H1 (cell line): ENCODE results near the gene CST8. TPM values are rescaled to one million over a fixed set of nuclear protein-coding genes. Genes with fewer than 3 reads are reported as not detected.

ENCODE experiments used
- CTCF ChIA-PET: fragments of 300-600 bp; sonication (Branson Sonifier 250); formaldehyde crosslinking; loops from one replicate; lab custom pipeline; 2021; ENCODE audit not compliant: partially characterized antibody; lab: Charles Lee
- POLR2A ChIA-PET: fragments of 300-600 bp; sonication (Branson Sonifier 250); formaldehyde crosslinking; loops from one replicate; lab custom pipeline; 2021; ENCODE audit warnings: inconsistent platforms; ENCODE audit not compliant: partially characterized antibody; lab: Charles Lee
- DNase-seq, 2 experiments: peaks; one replicate each; pipeline versions ENCODE4 v3.0.0 to v3.0.0-alpha.2; 2010 to 2022; ENCODE audit warnings: low spot score in 2 of 2, low read depth in 1 of 2, mixed read lengths in 1 of 2
- FAIRE-seq: peaks from 2 replicates; lab custom pipeline; 2011; peaks lifted over from hg19 to GRCh38; lab: Jason Lieb, UNC
- H2AFZ ChIP-seq: 2 replicates; pipeline ENCODE4 v1.8.1; 2012; ENCODE audit warnings: low read length, inconsistent platforms
- H2AK5ac ChIP-seq: 2 replicates; pipeline ENCODE4 v1.6.1; 2013; ENCODE audit warnings: low read depth, low read length
- H2BK120ac ChIP-seq: replicated peaks from 2 replicates; pipeline ENCODE3; 2013; ENCODE audit warnings: low read depth, low read length, inconsistent platforms
- H2BK12ac ChIP-seq: 2 replicates; pipeline ENCODE4 v1.6.1; 2013; ENCODE audit warnings: low read depth, low read length
- H2BK15ac ChIP-seq: 2 replicates; pipeline ENCODE4 v1.6.1; 2013; ENCODE audit warnings: low read length
- H2BK20ac ChIP-seq: 2 replicates; pipeline ENCODE4 v1.6.1; 2013; ENCODE audit warnings: low read length
- H2BK5ac ChIP-seq: 2 replicates; pipeline ENCODE4 v1.6.1; 2013; ENCODE audit warnings: low read depth, low read length
- H3K14ac ChIP-seq: 2 replicates; pipeline ENCODE4 v1.6.1; 2013; ENCODE audit warnings: inconsistent platforms; ENCODE audit not compliant: insufficient read length
- H3K18ac ChIP-seq: 2 replicates; pipeline ENCODE4 v1.6.1; 2013; ENCODE audit warnings: low read length; ENCODE audit errors: extremely low read depth
- H3K23ac ChIP-seq: 2 replicates; pipeline ENCODE4 v1.6.1; 2013; ENCODE audit warnings: inconsistent platforms; ENCODE audit not compliant: insufficient read length
- H3K23me2 ChIP-seq: 2 replicates; pipeline ENCODE4 v1.6.1; 2013; ENCODE audit warnings: low read depth, low read length
- H3K27ac ChIP-seq: 2 replicates; pipeline ENCODE4 v1.6.1; 2011; ENCODE audit warnings: low read depth, low read length, inconsistent platforms
- H3K27me3 ChIP-seq, 4 experiments: replicated peaks in 1 of 4; 1 replicate in 1 of 4; 2 replicates in 3 of 4; pipeline versions ENCODE4 v1.6.1 to v1.8.1; 2011 to 2013; ENCODE audit warnings: low read length in 3 of 4, mild to moderate bottlenecking in 3 of 4, inconsistent platforms in 2 of 4, mixed read lengths in 2 of 4, moderate library complexity in 1 of 4; ENCODE audit not compliant: control insufficient read depth in 3 of 4, insufficient read depth in 3 of 4; ENCODE audit errors: extremely low read depth in 1 of 4
- H3K36me3 ChIP-seq, 4 experiments: 2 replicates each; pipeline versions ENCODE4 v1.6.1 to v1.8.1; 2011 to 2013; ENCODE audit warnings: mild to moderate bottlenecking in 4 of 4, low read length in 3 of 4, moderate library complexity in 2 of 4, control low read depth in 1 of 4, inconsistent platforms in 1 of 4; ENCODE audit not compliant: insufficient read depth in 4 of 4, control insufficient read depth in 2 of 4
- H3K4ac ChIP-seq: replicated peaks from 2 replicates; pipeline ENCODE3; 2013; ENCODE audit warnings: low read length, low read depth, mixed read lengths, inconsistent platforms; ENCODE audit not compliant: insufficient read length
- H3K4me1 ChIP-seq, 4 experiments: replicated peaks in 1 of 4; 1 replicate in 1 of 4; 2 replicates in 3 of 4; pipeline versions ENCODE4 v1.6.1 to v1.8.1; 2011 to 2013; ENCODE audit warnings: low read length in 3 of 4, inconsistent platforms in 2 of 4, mixed read lengths in 1 of 4; ENCODE audit not compliant: insufficient read depth in 4 of 4, control insufficient read depth in 3 of 4
- H3K4me2 ChIP-seq, 2 experiments: 2 replicates each; pipeline versions ENCODE4 v1.6.1 to v1.8.1; 2011 to 2013; ENCODE audit warnings: low read depth in 2 of 2, low read length in 2 of 2, control low read depth in 1 of 2, inconsistent platforms in 1 of 2, mild to moderate bottlenecking in 1 of 2; ENCODE audit not compliant: insufficient read depth in 1 of 2
- H3K4me3 ChIP-seq, 4 experiments: fragments of 200-600, 300-600 bp in 1 of 4; sonication (generic), shearing (Covaris generic), sonication (Bioruptor Twin) in 1 of 4; 2 replicates each; pipeline versions ENCODE4 v1.5.1 to v1.8.1; 2011 to 2016; ENCODE audit warnings: low read length in 4 of 4, low read depth in 3 of 4, control low read depth in 2 of 4, inconsistent platforms in 2 of 4, mild to moderate bottlenecking in 2 of 4, mixed read lengths in 1 of 4, moderate library complexity in 1 of 4; ENCODE audit not compliant: insufficient read depth in 2 of 4; ENCODE audit errors: extremely low read depth in 1 of 4
- H3K56ac ChIP-seq: replicated peaks from 2 replicates; pipeline ENCODE3; 2013; ENCODE audit warnings: low read depth, mild to moderate bottlenecking, mixed read lengths, low read length, inconsistent platforms; ENCODE audit not compliant: insufficient read length
- H3K79me1 ChIP-seq: 2 replicates; pipeline ENCODE4 v1.6.1; 2013; ENCODE audit warnings: low read depth, low read length, control low read depth
- H3K79me2 ChIP-seq, 2 experiments: 2 replicates each; pipeline versions ENCODE4 v1.6.1 to v1.8.1; 2012 to 2013; ENCODE audit warnings: low read length in 2 of 2, mild to moderate bottlenecking in 2 of 2, inconsistent platforms in 1 of 2; ENCODE audit not compliant: insufficient read depth in 2 of 2, control insufficient read depth in 1 of 2
- H3K9ac ChIP-seq, 4 experiments: replicated peaks in 1 of 4; 1 replicate in 1 of 4; 2 replicates in 3 of 4; pipeline versions ENCODE4 v1.6.1 to v1.8.1; 2011 to 2013; ENCODE audit warnings: low read depth in 3 of 4, low read length in 3 of 4, control low read depth in 2 of 4, mild to moderate bottlenecking in 2 of 4, moderate library complexity in 2 of 4, inconsistent platforms in 1 of 4; ENCODE audit errors: extremely low read depth in 1 of 4
- H3K9me3 ChIP-seq, 2 experiments: 2 replicates each; pipeline versions ENCODE4 v1.6.1 to v1.8.1; 2012 to 2013; ENCODE audit warnings: mild to moderate bottlenecking in 2 of 2, moderate library complexity in 2 of 2, control low read depth in 1 of 2, inconsistent platforms in 1 of 2, low read depth in 1 of 2, low read length in 1 of 2, mixed read lengths in 1 of 2; ENCODE audit not compliant: insufficient read depth in 2 of 2
- H4K20me1 ChIP-seq, 2 experiments: replicated peaks in 1 of 2; 2 replicates each; pipeline versions ENCODE3 to v1.8.1; 2011 to 2013; ENCODE audit warnings: inconsistent platforms in 2 of 2, low read length in 2 of 2, mild to moderate bottlenecking in 1 of 2; ENCODE audit not compliant: insufficient read depth in 2 of 2, control insufficient read depth in 1 of 2
- H4K5ac ChIP-seq: 2 replicates; pipeline ENCODE4 v1.6.1; 2013; ENCODE audit warnings: low read length, low read depth, mixed read lengths, inconsistent platforms; ENCODE audit not compliant: insufficient read length
- H4K8ac ChIP-seq: 2 replicates; pipeline ENCODE4 v1.8.0; 2013; ENCODE audit warnings: mild to moderate bottlenecking, moderate library complexity, low read length, inconsistent platforms; ENCODE audit not compliant: insufficient read depth; ENCODE audit errors: extremely low read depth
- H4K91ac ChIP-seq: replicated peaks from 2 replicates; pipeline ENCODE3; 2013; ENCODE audit warnings: low read length, mixed read lengths, inconsistent platforms; ENCODE audit not compliant: insufficient read length
- BCL11A ChIP-seq, 2 experiments: IDR thresholded peaks; one replicate each; pipeline ENCODE4 v1.6.1; 2011; ENCODE audit warnings: low read depth in 2 of 2, low read length in 2 of 2, mild to moderate bottlenecking in 2 of 2
- FOSL1 ChIP-seq: IDR thresholded peaks from 2 replicates; pipeline ENCODE4 v1.6.1; 2011; ENCODE audit warnings: mild to moderate bottlenecking, low read depth, low read length, moderate library complexity; ENCODE audit not compliant: insufficient read depth
- GABPA ChIP-seq: IDR thresholded peaks from 2 replicates; pipeline ENCODE4 v1.6.1; 2011; ENCODE audit warnings: mild to moderate bottlenecking, low read length, moderate library complexity, borderline replicate concordance; ENCODE audit not compliant: insufficient read depth
- NRF1 ChIP-seq: IDR thresholded peaks from 2 replicates; pipeline ENCODE4 v1.6.1; 2011; ENCODE audit warnings: mild to moderate bottlenecking, low read depth, low read length, improper control_type of control experiment
- RBBP5 ChIP-seq: IDR thresholded peaks from 2 replicates; pipeline ENCODE4 v1.7.1; 2012; ENCODE audit warnings: low read depth, mild to moderate bottlenecking, inconsistent platforms, low read length, moderate library complexity, borderline replicate concordance
- RNF2 ChIP-seq: fragments of 200-900, 300-1000 bp; sonication (generic); IDR thresholded peaks from 2 replicates; pipeline ENCODE4 v1.7.1; 2016; ENCODE audit warnings: borderline replicate concordance, low read depth, mild to moderate bottlenecking, antibody characterized with exemption, low read length; ENCODE audit not compliant: poor library complexity, severe bottlenecking; ENCODE audit errors: missing control alignments
- RXRA ChIP-seq: IDR thresholded peaks from 2 replicates; pipeline ENCODE4 v1.6.1; 2011; ENCODE audit warnings: low read depth, mild to moderate bottlenecking, low read length, moderate library complexity; ENCODE audit not compliant: insufficient read depth
- SRF ChIP-seq: IDR thresholded peaks from 2 replicates; pipeline ENCODE4 v1.6.1; 2011; ENCODE audit warnings: mild to moderate bottlenecking, low read depth, low read length, moderate library complexity
- YY1 ChIP-seq: IDR thresholded peaks from 2 replicates; pipeline ENCODE4 v1.6.1; 2011; ENCODE audit warnings: low read depth, mild to moderate bottlenecking, low read length
- WGBS, 2 experiments: shearing (Covaris generic) in 1 of 2; methylation state at CpG; one replicate each; pipeline versions ENCODE4 v1.1.6 to v1.1.7; 2013 to 2015; ENCODE audit warnings: low lambda C conversion rate in 2 of 2, mixed read lengths in 2 of 2, inconsistent platforms in 1 of 2, low coverage in 1 of 2, missing lambda C conversion rate in 1 of 2; ENCODE audit not compliant: insufficient replicate concordance in 2 of 2, insufficient coverage in 1 of 2, insufficient read length in 1 of 2; ENCODE audit errors: extremely low coverage in 1 of 2, missing lambda C conversion rate in 1 of 2; 5-methylcytosine and 5-hydroxymethylcytosine counted together
- polyA plus RNA-seq, 7 experiments: library from polyadenylated mRNA; depleted of rRNA in 3 of 7; stranded (reverse) in 5 of 7; unstranded in 2 of 7; fragments of >200 nt in 5 of 7; fragments of 200-250 nt in 2 of 7; gene quantifications; 1 replicate in 5 of 7; 2 replicates in 1 of 7; 4 replicates in 1 of 7; pipeline versions ENCODE4 v1.2.1 to v1.2.3, GENCODE V29; 2011 to 2013; ENCODE audit warnings: missing spikeins in 2 of 7, mixed read lengths in 2 of 7
- total RNA-seq: library from RNA; stranded (reverse); fragmentation: NEBNext Ultra II Directional; extraction: Animal tissue kit (Norgen Biotek cat#: 25700); gene quantifications from 2 replicates; pipeline ENCODE4 v1.2.1, GENCODE V29; 2021
- TF ChIP-seq, protein P1 (sequence below): IDR thresholded peaks from 2 replicates; pipeline ENCODE4 v1.6.1; 2012; ENCODE audit warnings: inconsistent platforms
- TF ChIP-seq, protein P2 (sequence below): IDR thresholded peaks from 2 replicates; pipeline ENCODE4 v1.6.1; 2012; ENCODE audit warnings: low read length, inconsistent platforms

CST8 gene
- total and polyA plus RNA-seq, 2 of the 8 experiments (the other 6 are each of a cell fraction or from before 2014, with no cell fraction given): not detected

DNA sequence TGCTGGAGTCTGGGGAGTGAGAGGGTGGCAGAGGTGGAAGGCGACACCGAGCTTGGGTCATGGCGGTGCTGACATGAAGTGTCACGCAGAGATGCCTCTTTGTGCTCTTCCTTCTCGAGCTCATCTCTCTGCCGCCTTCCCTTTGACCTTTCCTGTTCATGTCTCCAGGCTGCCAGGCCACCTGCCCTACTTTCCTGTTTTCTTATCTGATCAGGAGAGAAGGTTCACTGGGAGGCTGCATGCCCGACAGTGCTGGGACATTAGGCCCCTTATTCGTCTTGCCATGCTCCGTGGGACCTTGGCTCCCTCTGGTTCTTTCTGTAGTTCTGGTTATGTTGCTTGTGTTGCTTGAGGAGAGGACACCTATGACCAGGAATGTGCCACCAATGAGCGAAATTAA, 33.2 kb downstream of the CST8 start:
- Histone ChIP-seq H2AFZ (no peak overlapping the region), H2BK20ac (peak overlapping the region; percentile 35), H3K4me2 (no peak overlapping the region), H4K8ac (no peak overlapping the region), H2BK12ac (no peak overlapping the region; the same call in 1 of the 2 replicates), H3K14ac (no peak overlapping the region), H3K36me3 (no peaks in the 10 kb centered on the region), H3K27ac (no peak overlapping the region), H3K79me2 (no peaks in the 10 kb centered on the region), H2BK5ac (no peak overlapping the region; the same call in 1 of the 2 replicates), H4K91ac (no peak overlapping the region), H3K4me1 (peaks cover 0 to 5% (median 4%) of the 10 kb centered on the region in 4 experiments; a peak in 4 of 7 replicates), H3K27me3 (no peaks in the 10 kb centered on the region), H2BK120ac (no peak overlapping the region), H3K23ac (no peak overlapping the region), H3K23me2 (no peaks in the 10 kb centered on the region), H3K18ac (no peak overlapping the region), H2BK15ac (no peak overlapping the region), H4K5ac (no peak overlapping the region), H3K9ac (no peak overlapping the region), H3K56ac (no peak overlapping the region), H2AK5ac (no peak overlapping the region), H3K9me3 (peaks cover 0 to 3% of the 10 kb centered on the region in 2 experiments; a peak in 3 of 4 replicates), H3K4me3 (no peak overlapping the region), H3K79me1 (no peaks in the 10 kb centered on the region), H3K4ac (no peak overlapping the region), H4K20me1 (no peaks in the 10 kb centered on the region)
- FAIRE-seq (no peak), DNase-seq (no peak)
- ChIA-PET POLR2A (interaction anchor here (1.0 to 1.5 kb wide), 2 partner anchors 8 to 51 kb away, joined by 3 to 4 read pairs; no protein-coding TSS in a partner anchor), CTCF (interaction anchor here (0.9 kb wide), 1 partner anchor 17 kb away, joined by 3 read pairs; no protein-coding TSS in a partner anchor)
- WGBS, 2 experiments: 87% methylated on average over 10 of the region's 10 CpGs; no CpG with 5 or more reads in 1 of the 2 experiments
- TF ChIP-seq YY1 (no peak), RBBP5 (no peak), GABPA (no peak), NRF1 (no peak), RXRA (no peak), FOSL1 (no peak), SRF (no peak), BCL11A (IDR thresholded peaks at IDR 0.05; ENCODE audit: low read depth in 2 of 2, low read length in 2 of 2) (no peak), RNF2 (no peak)
- TF ChIP-seq, protein P1, sequence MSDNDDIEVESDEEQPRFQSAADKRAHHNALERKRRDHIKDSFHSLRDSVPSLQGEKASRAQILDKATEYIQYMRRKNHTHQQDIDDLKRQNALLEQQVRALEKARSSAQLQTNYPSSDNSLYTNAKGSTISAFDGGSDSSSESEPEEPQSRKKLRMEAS: no peak
- TF ChIP-seq, protein P2, sequence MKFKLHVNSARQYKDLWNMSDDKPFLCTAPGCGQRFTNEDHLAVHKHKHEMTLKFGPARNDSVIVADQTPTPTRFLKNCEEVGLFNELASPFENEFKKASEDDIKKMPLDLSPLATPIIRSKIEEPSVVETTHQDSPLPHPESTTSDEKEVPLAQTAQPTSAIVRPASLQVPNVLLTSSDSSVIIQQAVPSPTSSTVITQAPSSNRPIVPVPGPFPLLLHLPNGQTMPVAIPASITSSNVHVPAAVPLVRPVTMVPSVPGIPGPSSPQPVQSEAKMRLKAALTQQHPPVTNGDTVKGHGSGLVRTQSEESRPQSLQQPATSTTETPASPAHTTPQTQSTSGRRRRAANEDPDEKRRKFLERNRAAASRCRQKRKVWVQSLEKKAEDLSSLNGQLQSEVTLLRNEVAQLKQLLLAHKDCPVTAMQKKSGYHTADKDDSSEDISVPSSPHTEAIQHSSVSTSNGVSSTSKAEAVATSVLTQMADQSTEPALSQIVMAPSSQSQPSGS: no peak
